GM19025 (cell line): ENCODE results near the gene FTSJ1.
A peak's percentile ranks its signal among the peaks of the same experiment; 100 is the strongest.
"Not testable (repeated sequence)": the region's sequence is repeated elsewhere in the genome, so short reads cannot be mapped to it uniquely, and the experiment has no call there.

ENCODE experiments used
- ATAC-seq: cut with Tn5 transposase; IDR thresholded peaks from one replicate; pipeline ENCODE4 v1.9.1; 2021; ENCODE audit warnings: mild to moderate bottlenecking, low read depth, moderate library complexity; ENCODE audit not compliant: unreplicated experiment

Gene FTSJ1

DNA sequence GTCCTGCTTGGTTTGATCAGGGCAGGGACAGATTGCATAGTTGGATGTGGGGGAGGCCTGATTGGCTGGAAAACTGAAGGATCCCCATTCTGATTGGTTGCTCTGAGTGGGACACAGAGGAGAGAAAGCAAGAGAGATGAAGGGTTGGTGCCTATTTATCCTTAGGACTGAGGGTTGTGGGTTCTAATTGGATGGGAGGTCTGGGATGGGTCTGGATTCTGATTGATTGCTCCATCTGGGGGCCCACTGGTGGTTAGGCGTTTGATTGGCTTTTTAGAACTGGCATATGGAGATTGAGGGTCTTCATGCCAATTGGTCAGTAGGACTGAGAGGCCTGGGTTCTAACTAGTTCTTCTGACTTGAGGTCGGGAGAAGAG, 45.0 kb downstream of the FTSJ1 start:
- ATAC-seq, result no peak

DNA sequence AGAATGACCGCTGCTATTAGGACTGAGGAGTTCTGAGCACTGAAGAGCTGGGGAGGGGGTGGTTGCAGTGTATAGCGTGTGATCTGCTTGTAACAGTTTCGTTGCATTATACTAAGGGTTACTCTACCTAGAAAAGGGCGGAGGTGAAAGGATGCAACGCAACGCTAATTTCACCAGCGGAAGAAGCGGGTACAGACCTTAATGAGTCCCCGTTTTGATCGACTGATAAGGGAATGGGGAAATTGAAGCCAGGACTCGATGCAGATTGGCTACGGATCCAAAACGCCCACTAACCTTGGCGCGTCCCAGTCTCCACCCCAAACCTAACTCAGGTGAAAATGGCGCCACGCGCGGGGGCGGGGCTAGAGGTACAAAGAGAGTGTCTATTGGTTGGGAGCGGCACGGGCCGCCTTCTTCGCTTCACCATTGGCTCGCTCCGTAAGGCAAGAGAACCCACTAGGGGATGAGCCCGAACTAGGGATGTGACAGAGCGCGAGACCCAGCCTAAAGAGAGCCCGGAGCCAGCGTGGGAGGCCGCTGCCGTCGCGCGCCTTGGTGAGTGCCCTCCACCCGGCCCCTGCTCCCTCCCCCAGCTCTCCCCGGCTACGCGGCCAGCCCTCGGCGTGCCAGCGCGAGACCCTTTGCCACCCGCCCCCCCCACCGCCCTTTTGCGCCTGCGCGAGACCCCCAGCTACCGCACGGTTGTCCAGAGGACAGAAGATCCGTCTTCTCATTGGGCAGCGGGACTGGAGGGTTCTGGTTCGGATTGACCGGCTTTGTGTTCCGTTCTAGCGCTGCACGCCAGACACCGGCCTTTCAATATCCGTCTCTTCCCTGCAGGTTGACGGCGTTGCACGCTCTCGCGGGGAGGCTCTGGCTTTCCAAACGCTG, 45.6 kb downstream of the FTSJ1 start, which contains the start of gene EBP:
EBP (plus strand) TSS at position 456 of the 891 bp plus-strand sequence. CDS start 1,964 bp downstream, outside the sequence.
- peak; percentile 99 for ATAC-seq

DNA sequence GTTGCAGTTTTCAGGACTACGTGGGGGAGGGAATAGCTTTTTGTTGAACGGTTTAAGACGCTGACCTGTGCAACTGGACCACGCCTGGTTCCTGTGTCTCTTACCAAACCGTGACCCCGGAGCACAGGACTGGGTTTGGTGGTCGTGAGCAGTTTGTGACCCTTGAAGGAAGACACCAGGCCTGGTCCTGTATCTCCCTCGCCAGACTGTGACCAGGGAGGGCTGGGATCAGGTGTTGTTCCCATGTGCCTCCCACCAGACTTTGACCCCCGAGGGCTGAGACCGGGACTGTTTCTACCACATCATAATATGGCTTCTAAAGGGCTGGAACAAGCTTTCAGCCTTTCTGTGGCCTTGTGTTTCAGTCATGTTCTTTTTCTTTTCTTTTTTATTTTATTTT, 46.3 kb downstream of the FTSJ1 start:
- no peak for ATAC-seq

DNA sequence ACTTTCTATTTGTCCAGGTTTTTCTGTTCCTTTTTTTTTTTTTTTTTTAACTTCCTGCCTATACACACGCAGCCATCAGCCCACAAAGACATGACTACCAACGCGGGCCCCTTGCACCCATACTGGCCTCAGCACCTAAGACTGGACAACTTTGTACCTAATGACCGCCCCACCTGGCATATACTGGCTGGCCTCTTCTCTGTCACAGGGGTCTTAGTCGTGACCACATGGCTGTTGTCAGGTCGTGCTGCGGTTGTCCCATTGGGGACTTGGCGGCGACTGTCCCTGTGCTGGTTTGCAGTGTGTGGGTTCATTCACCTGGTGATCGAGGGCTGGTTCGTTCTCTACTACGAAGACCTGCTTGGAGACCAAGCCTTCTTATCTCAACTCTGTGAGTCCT, 47.7 kb downstream of the FTSJ1 start:
- ATAC-seq, result no peak

DNA sequence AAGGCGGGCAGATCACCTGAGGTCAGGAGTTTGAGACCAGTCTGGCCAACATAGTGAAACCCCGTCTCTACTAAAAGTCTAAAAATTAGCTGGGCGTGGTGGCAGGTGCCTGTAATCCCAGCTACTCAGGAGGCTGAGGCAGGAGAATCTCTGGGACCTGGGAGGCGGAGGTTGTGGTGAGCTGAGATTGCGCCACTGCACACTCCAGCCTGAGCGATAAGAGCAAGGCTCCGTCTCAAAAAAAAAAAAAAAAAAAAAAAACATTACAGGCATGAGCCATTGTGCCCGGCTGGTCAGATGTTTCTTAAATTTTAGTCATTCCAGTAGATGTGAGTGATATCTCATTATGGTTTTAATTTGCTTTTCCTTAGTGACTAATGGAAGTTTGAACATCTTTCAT, 49.9 kb downstream of the FTSJ1 start:
- not testable (repeated sequence) for ATAC-seq

DNA sequence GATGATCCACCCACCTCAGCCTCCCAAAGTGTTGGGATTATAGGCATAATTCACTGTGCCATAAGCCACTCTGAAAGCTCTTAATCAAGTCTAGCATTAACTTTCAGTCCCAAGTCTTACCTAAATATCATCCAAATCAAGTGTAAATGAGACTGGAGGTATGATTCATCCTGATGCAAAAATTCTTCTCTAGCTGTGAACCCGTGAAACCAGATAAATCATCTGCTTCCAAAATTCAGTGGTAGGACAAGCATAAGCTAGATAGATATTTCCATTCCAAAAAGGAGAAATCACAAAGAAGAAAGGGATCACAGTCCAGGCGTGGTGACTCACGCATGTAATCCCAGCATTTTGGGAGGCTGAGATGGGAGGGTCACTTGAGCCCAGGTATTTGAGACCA, 54.7 kb downstream of the FTSJ1 start:
- no peak for ATAC-seq

DNA sequence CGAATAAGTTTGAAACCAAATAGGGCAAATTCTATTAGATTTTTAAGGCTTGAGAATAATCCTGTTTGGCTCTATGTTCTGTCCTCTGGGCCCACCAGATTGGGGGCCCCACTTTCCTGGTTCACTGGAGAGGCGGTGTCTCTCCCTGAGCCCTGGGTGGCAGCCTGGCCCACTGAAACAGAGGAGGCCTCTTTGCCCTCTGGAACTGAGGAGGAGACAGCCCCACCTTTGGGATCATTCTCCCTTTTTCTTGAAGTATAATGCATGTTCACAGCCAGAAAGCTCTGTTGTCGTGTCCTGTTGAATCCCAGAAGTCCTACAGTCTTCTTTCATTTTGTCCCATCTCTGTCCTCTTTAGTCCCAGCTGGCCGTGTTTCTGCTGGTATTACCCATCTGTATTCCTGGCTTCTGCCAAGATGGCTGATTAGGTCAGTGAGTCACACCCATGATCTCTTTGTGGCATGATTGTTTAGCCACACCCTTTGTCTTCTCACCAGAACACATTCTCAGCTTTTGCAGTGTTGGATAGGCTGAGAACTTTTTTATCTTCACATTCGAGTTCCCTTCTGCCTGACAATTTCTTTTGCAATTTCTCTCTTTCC, 55.5 kb downstream of the FTSJ1 start:
- no peak for ATAC-seq

DNA sequence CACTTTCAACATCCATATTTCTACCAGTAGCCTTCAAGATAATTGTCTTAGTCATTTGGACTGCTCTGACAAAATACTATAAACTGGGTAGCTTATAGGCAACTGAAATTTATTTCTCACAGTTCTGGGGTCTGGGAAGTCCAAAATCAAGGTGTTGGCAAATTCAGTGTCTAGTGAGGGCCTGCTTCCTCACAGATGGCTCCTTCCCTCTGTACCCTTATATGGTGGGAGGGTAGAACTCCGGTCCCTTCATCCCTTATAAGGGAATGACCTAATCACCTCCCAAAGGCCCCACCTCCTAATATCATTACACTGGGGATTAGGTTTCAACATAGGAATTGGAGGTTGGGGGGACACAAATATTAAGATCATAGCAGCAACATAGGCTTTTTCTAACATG, 56.2 kb downstream of the FTSJ1 start:
- no peak for ATAC-seq

DNA sequence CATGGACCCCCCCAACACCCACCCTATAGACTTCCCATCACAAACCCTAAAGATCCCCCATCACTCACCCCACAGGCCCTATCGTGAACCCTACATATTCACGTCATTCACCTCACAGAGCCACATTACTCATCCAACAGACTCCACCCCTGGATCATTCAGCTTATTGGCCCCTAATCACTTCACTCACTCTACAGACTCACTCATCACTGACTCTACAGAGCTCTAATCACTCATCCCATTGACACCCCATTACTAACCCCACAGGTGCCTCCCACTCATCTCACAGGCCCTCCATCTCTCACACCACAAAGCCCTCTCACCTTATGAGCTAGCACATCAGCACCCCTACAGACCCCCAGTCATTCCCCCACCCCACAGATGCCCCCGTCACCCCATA, 57.2 kb downstream of the FTSJ1 start:
- no peak for ATAC-seq
